Heart right ventricle (tissue), 16 donors: ENCODE measurements around the gene CNTLN. TPM values are rescaled to one million over a fixed set of nuclear protein-coding genes. Genes with fewer than 3 reads are reported as not detected.
"Not testable (repeated sequence)": the region's sequence is repeated elsewhere in the genome, so short reads cannot be mapped to it uniquely, and the experiment has no call there.

Experiments
- ATAC-seq, 8 donors: fragments of 200-7000 bp; cut with Tn5 transposase; one replicate each; pipeline ENCODE4 v1.9.1; 2020; ENCODE audit warnings: mild to moderate bottlenecking in 8 of 8, moderate library complexity in 8 of 8, moderate number of reproducible peaks in 1 of 8
- DNase-seq, 2 donors: peaks; one replicate each; pipeline ENCODE4 v3.0.0-alpha.2; 2020
- H3K27ac ChIP-seq, 10 donors: fragments of 200-600 bp; sonication (generic) in 2 of 10; one replicate each; pipeline versions ENCODE4 v1.5.0 to v1.8.0; 2020 to 2022; ENCODE audit warnings: mild to moderate bottlenecking in 3 of 10
- H3K27me3 ChIP-seq, 7 donors: fragments of 200-600 bp; one replicate each; pipeline ENCODE4 v1.8.0; 2021 to 2022; ENCODE audit warnings: mild to moderate bottlenecking in 2 of 7
- H3K36me3 ChIP-seq, 9 donors: fragments of 200-600 bp; sonication (generic) in 1 of 9; one replicate each; pipeline versions ENCODE4 v1.5.0 to v1.8.0; 2020 to 2022; ENCODE audit warnings: mild to moderate bottlenecking in 2 of 9
- H3K4me1 ChIP-seq, 9 donors: fragments of 200-600 bp; sonication (generic) in 1 of 9; one replicate each; pipeline versions ENCODE4 v1.5.0 to v1.8.0; 2020 to 2022; ENCODE audit warnings: mild to moderate bottlenecking in 4 of 9
- H3K4me3 ChIP-seq, 10 donors: fragments of 200-600 bp; sonication (generic) in 2 of 10; one replicate each; pipeline versions ENCODE4 v1.5.0 to v1.8.0; 2020 to 2022; ENCODE audit warnings: mild to moderate bottlenecking in 7 of 10, moderate library complexity in 2 of 10
- H3K9me3 ChIP-seq, 11 donors: fragments of 200-600 bp in 10 of 11; sonication (generic) in 2 of 11; one replicate each; pipeline versions ENCODE4 v1.5.0 to v1.8.0; 2013 to 2022; ENCODE audit warnings: mild to moderate bottlenecking in 2 of 11, control low read depth in 1 of 11, moderate library complexity in 1 of 11
- WGBS, 2 donors: extraction: QIAGEN DNeasy Blood & Tissue Kit; methylation state at CpG; one replicate each; pipeline ENCODE4 v1.1.7; 2013; ENCODE audit warnings: inconsistent platforms in 1 of 2; 5-methylcytosine and 5-hydroxymethylcytosine counted together
- intact Hi-C, 10 donors: fragments of 100-400 bp; cut with DNase I; formaldehyde crosslinking; loops; one replicate each; pipeline versions ENCODE4 v1.11.1 to v1.14.2; 2022
- polyA plus RNA-seq, 2 donors: library from polyadenylated mRNA; stranded (reverse); fragments of 200-250 nt; gene quantifications; one replicate each; pipeline ENCODE4 v1.2.3, GENCODE V29; 2013
- total RNA-seq, 10 donors: library from RNA; stranded (reverse); fragmentation: NEBNext Ultra II Directional in 3 of 10; extraction: Animal tissue kit (Norgen Biotek cat#: 25700) in 3 of 10; gene quantifications; one replicate each; pipeline versions ENCODE4 v1.2.1 to v1.2.4, GENCODE V29; 2021 to 2023
- TF ChIP-seq, protein P1 (sequence below), 9 donors: fragments of 200-600 bp; sonication (generic) in 2 of 9; IDR thresholded peaks; one replicate each; pipeline versions ENCODE4 v1.5.0 to v1.8.0; 2021 to 2022; ENCODE audit warnings: antibody characterized with exemption in 9 of 9, mild to moderate bottlenecking in 5 of 9, moderate library complexity in 1 of 9
- donor health status: Arrhythmogenic right ventricular cardiomyopathy.
- donor health status: ischemic (EF 13 %, LVEDD 7.1; RV severe dilation, severe dysfunction).
- donor health status: healthy with polysubstance abuse.
- donor health status: DM: no; HTN: yes; CAD: no.
- donor health status: DM: no; HTN: no; CAD: no.
- donor health status: ischemic (EF 25% LVEDD 6.9; RV normal size, moderate dysfunction).
- donor health status: ischemic (EF 25% LVEDD 5.7; RV mildly dilated, moderate dysfunction).
- donor health status: healthy.
- donor health status: DM: yes; HTN: yes; CAD: no.
- donor health status: Ischemic cardiomyopathy.
- donor health status: ischemic (EF 35%, LVEDD 5.7; RV mildly dilated, moderate dysfunction).
- donor health status: nonischemic (EF 11% LVEDD 7.7; RV severe dilation, severe dysfunction).
- donor health status: DM: yes; HTN: yes; CAD: no.
- donor health status: PGD.
- donor health status: ischemic (EF 29% LVEDD 5.4; RV normal size, mild dysfunction).
- donor health status: nonischemic (EF 23%, LVEDD 6.1; RV moderate dilation, normal function).

Gene CNTLN
- total and polyA plus RNA-seq, 12 donors = 1.5 to 3.6 (median 2.2) TPM

DNA sequence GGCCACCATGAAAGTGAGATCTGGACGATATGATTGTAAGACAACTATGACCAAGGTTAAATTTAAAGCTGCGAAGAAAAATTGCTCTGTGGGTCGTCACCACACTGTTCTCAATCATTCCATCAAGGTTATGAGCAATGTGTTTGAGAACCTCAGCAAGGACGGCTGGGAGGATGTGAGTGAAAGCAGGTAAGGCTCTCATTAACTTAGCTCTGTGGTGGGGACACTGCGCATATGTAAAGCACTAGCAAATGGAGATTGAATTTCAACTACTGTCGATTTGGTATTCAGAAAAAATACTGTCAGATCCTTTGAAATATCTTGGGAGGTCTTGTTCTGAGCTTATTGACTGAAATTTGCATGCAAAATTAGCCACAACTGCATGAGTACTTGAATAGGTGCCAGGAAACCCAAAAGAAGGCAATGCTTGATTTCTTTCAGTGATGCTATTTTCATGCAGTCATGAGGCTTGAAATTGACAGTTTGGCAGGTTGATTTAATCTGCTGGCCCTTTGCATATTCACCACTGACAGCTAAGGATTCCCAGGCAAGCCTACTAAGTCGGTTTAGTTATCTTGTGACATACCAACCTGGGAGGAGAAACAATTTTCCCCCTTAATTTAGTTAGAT, 260.2 kb downstream of the CNTLN start:
- DNase-seq (no peak), ATAC-seq (no peak)
- no peaks in the 10 kb centered on the region for H3K27me3 ChIP-seq
- intact Hi-C loops = no loop called here
- peaks cover 0 to 19% (median 0%) of the 10 kb centered on the region in 9 donors for H3K36me3 ChIP-seq
- 55 to 62% methylated on average over 7 of the region's 7 CpGs for WGBS, 2 donors
- H3K4me3 ChIP-seq = no peak overlapping the region
- H3K4me1 ChIP-seq = no peaks in the 10 kb centered on the region
- TF ChIP-seq, protein P1, sequence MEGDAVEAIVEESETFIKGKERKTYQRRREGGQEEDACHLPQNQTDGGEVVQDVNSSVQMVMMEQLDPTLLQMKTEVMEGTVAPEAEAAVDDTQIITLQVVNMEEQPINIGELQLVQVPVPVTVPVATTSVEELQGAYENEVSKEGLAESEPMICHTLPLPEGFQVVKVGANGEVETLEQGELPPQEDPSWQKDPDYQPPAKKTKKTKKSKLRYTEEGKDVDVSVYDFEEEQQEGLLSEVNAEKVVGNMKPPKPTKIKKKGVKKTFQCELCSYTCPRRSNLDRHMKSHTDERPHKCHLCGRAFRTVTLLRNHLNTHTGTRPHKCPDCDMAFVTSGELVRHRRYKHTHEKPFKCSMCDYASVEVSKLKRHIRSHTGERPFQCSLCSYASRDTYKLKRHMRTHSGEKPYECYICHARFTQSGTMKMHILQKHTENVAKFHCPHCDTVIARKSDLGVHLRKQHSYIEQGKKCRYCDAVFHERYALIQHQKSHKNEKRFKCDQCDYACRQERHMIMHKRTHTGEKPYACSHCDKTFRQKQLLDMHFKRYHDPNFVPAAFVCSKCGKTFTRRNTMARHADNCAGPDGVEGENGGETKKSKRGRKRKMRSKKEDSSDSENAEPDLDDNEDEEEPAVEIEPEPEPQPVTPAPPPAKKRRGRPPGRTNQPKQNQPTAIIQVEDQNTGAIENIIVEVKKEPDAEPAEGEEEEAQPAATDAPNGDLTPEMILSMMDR (IDR thresholded peaks at IDR 0.05) = no peak
- no peaks in the 10 kb centered on the region for H3K9me3 ChIP-seq
- H3K27ac ChIP-seq = no peak overlapping the region

- H3K36me3 ChIP-seq = peaks cover 0 to 19% (median 0%) of the 10 kb centered on the region in 9 donors
- H3K27ac ChIP-seq, H3K9me3 ChIP-seq, H3K27me3 ChIP-seq, H3K4me1 ChIP-seq, DNase-seq, ATAC-seq, intact Hi-C loops, H3K4me3 ChIP-seq: not testable (repeated sequence)
- WGBS, 2 donors = 80 to 82% methylated on average over 7 of the region's 7 CpGs
Observed at GRCh38 chr9:17397166-17397728, 262.4 kb downstream of the CNTLN start.

DNA sequence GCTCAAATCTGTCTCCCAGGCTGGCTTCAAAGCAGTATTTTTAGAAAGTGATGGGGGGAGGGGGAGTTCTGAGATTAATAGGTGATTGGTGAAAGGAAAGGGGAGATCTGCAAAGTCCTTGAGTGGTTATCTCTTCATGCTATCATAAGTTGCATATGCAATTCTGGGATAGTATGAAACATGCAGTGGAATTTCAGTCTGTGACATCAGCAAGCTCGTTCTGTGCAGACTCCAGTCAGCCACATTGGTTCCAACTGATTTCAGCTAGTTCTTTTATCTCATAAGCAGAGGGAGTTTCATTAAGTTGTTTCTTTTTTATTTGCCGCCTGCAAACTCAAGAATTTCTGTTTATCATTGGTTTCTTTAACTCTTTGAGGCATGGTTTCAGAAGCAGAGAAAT, 263.5 kb downstream of the CNTLN start:
- no peaks in the 10 kb centered on the region for H3K27me3 ChIP-seq

GRCh38 chr9:17401858-17402257, 267.0 kb downstream of the CNTLN start:
- WGBS, 2 donors = 91% methylated on average over 2 of the region's 2 CpGs
- no peaks in the 10 kb centered on the region for H3K9me3 ChIP-seq
- intact Hi-C loops = no loop called here
- no peak for ATAC-seq
- no peaks in the 10 kb centered on the region for H3K27me3 ChIP-seq
- no peaks in the 10 kb centered on the region for H3K4me1 ChIP-seq
- no peak overlapping the region for H3K4me3 ChIP-seq
- no peak overlapping the region for H3K27ac ChIP-seq
- TF ChIP-seq, protein P1 (IDR thresholded peaks at IDR 0.05) = no peak
- DNase-seq = no peak
- H3K36me3 ChIP-seq = peaks cover 0 to 7% (median 0%) of the 10 kb centered on the region in 9 donors

More for the DNA sequence above, 263.5 kb downstream of the CNTLN start:
- no peaks in the 10 kb centered on the region for H3K9me3 ChIP-seq
- ATAC-seq (no peak), DNase-seq (no peak)
- TF ChIP-seq, protein P1 (IDR thresholded peaks at IDR 0.05) = no peak
- WGBS, 2 donors = 41 to 47% methylated on average over 2 of the region's 2 CpGs
- H3K27ac ChIP-seq = no peak overlapping the region
- intact Hi-C loops = no loop called here
- no peak overlapping the region for H3K4me3 ChIP-seq
- H3K36me3 ChIP-seq = peaks cover 0 to 17% (median 0%) of the 10 kb centered on the region in 9 donors
- no peaks in the 10 kb centered on the region for H3K4me1 ChIP-seq

DNA sequence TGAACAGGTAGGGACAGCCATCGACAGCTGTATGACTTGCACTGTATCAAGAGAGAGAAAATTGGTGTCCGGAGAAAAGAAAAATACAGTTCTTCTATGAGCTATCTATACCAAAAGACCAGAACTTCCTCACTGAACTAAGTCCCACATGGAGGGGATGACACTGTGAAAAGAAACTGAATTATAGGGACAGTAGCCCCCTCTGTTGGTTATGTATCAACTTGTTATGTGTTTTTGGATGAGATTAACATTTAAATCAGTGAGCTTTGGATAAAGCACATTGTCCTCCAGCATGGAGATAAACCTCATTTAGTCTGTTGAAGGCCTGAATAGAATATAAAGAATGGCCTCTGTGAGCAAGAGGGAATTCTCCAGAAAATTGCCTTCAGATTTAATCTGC, 267.5 kb downstream of the CNTLN start:
- ATAC-seq (no peak), DNase-seq (no peak)
- Histone ChIP-seq H3K36me3 (peaks cover 0 to 7% (median 0%) of the 10 kb centered on the region in 9 donors), H3K4me1 (no peaks in the 10 kb centered on the region), H3K27ac (no peak overlapping the region), H3K9me3 (no peaks in the 10 kb centered on the region), H3K27me3 (no peaks in the 10 kb centered on the region), H3K4me3 (no peak overlapping the region)
- TF ChIP-seq, protein P1 (IDR thresholded peaks at IDR 0.05) = peak in 1 of 9 donors; percentile 10
- intact Hi-C loops = no loop called here
- WGBS, 2 donors = 93 to 99% methylated on average over 2 of the region's 2 CpGs
